HG03159 (cell line): Measurements from ENCODE around the gene CELF2.
"Not testable (repeated sequence)": the region's sequence is repeated elsewhere in the genome, so short reads cannot be mapped to it uniquely, and the experiment has no call there.

Source experiments
- ATAC-seq: cut with Tn5 transposase; IDR thresholded peaks from one replicate; pipeline ENCODE4 v1.9.1; 2021; ENCODE audit warnings: mild to moderate bottlenecking, moderate library complexity; ENCODE audit not compliant: unreplicated experiment

The CELF2 gene

DNA sequence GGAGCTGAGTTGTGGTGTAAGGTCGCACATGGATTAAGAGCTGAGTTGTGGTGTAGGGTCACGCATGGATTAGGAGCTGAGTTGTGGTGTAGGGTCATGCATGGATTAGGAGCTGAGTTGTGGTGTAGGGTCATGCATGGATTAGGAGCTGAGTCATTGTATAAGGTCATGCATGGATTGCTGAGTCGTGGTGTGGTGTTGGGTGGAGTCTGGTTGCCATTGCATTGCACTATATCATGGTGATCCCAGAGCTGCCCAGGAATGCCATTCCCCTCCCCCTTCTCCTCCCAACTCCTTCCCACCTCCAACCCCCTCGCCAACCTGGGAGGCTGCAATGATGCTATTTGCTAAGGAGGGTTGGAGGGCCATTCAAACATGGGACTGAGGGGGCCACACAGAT is 349.2 kb downstream of the CELF2 start:
- not testable (repeated sequence) for ATAC-seq

DNA sequence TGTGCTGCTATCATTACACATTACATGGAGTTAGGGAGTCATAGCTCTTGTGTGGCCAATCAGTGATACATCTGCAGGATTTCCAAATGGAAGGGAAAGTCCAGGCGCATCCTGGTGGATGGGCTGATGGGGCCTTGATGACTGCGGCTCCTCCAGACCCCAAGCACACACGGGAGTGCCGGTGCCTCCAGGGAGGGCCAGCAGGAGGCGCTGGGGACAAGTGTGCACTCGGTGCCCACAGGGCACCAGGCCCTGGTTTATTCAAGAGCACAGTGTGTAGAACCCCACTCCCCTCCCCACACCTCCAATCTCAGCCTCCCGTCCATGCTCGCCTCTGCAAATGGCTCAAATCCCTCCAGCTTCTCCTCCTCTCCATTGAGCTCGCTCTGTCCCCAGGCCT is 349.8 kb downstream of the CELF2 start:
- ATAC-seq, result no peak

GRCh38 chr10:11373717-11374171 is 356.1 kb downstream of the CELF2 start:
- no peak for ATAC-seq

DNA sequence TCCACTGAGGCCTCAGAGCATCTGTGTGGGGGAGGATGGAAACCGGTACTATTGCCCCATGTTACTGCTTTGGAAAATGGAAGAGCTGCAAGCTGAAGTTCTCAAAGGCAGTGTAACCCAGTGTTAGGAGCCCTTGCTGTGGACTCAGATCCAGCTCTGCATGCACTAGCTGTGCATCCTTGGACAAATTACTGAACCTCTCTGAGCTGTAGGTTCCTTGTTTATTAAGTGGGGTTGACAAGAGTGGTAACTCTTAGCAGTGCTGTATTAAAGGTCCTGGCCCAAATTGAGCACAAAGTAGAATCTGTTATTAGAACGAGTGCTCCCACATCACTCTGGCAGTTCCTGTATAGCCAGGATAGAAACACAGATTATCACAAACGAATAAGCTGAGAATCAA is 359.6 kb downstream of the CELF2 start:
- no peak for ATAC-seq

GRCh38 chr10:11378835-11379234 is 361.2 kb downstream of the CELF2 start:
- no peak for ATAC-seq

DNA sequence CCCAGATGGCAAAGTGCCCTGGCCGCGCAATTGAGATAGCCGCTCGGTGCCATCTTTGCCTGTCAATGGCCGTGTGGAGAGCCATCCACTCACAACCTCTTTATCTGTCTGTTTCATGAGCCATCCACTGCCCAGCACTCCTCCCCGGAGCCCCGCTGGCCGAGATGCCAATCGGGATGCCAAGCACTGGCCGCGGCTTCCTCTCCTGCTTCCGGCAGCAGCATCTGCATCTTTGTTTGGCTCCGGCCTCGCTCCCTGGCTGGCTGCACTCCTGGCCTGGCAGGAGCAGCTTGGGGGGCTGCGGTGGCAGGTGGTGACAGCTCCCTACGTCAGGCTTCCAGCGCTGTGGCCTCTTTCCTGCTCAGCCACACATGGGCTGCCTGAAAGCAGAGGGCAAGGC is 362.1 kb downstream of the CELF2 start:
- ATAC-seq, result no peak

GRCh38 chr10:11381023-11381422 is 363.4 kb downstream of the CELF2 start:
- ATAC-seq, result no peak

GRCh38 chr10:11381511-11381910 is 363.8 kb downstream of the CELF2 start:
- no peak for ATAC-seq

DNA sequence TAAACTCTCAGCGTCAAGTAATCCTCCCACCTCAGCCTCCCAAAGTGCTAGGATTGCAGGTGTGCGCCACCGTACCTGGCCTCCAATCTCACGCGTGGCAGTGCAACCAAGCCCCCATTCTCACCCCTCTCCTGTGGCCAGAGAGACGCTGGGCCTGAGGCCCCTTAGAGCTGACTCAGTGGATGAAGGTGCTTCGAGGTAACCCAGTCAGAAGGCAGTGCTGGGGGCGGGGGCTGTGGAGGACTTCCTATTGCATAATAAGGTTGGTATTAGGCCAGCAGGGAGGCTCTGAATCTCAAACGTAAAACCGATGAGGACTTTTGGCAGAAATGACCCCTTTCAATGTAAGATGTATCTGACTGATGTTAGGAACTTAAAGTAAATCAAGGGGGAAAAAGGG is 364.5 kb downstream of the CELF2 start:
- ATAC-seq, result no peak

DNA sequence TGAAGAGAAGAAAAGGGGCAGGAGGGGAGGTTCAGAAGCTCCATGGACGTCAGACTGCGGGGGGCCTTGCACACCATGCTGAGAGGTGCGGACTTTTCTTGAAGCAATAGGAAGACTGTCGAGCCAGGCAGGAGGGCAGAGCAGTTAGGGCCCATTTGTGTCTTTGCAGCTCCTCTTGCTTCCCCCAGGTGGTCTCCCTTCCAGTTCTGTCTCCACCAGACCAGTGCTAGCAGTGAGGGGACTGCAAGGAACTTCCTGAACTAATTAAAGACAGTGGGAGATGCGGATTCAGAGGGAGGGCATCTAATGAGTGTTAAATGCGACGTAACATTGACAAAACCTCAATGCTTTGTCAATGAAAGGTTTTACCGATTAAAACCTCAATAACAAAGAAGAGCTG is 368.4 kb downstream of the CELF2 start:
- no peak for ATAC-seq
